Activated CD4-positive, alpha-beta T cell treated with anti-CD3 and anti-CD28 coated beads, Interleukin-2, amount 10 ng/mL, durations not matched to agents 24 days and 14 days (primary cell): Measurements from ENCODE around the gene FGF19. TPM values are rescaled to one million over a fixed set of nuclear protein-coding genes. Genes with fewer than 3 reads are reported as not detected.

Experiments used
- DNase-seq: peaks from one replicate; pipeline ENCODE4 v3.0.0; 2022
- H3K27ac Mint-ChIP-seq: one replicate; pipeline ENCODE4 v1.8.0; 2022; ENCODE audit warnings: mild to moderate bottlenecking, mixed read lengths
- H3K27me3 Mint-ChIP-seq: one replicate; pipeline ENCODE4 v1.8.0; 2022; ENCODE audit warnings: mixed read lengths
- H3K36me3 Mint-ChIP-seq: one replicate; pipeline ENCODE4 v1.8.0; 2022; ENCODE audit warnings: low read depth, mild to moderate bottlenecking, mixed read lengths
- H3K4me1 Mint-ChIP-seq: one replicate; pipeline ENCODE4 v1.8.0; 2021; ENCODE audit warnings: mixed read lengths
- H3K4me3 Mint-ChIP-seq: one replicate; pipeline ENCODE4 v1.8.0; 2022; ENCODE audit warnings: mild to moderate bottlenecking, moderate library complexity, mixed read lengths
- H3K9me3 Mint-ChIP-seq: one replicate; pipeline ENCODE4 v1.8.0; 2021; ENCODE audit warnings: mixed read lengths
- intact Hi-C: fragments of 100-400 bp; cut with micrococcal nuclease; formaldehyde crosslinking; loops from one replicate; pipeline ENCODE4 v1.15.1; 2023
- total RNA-seq: library from RNA; stranded (reverse); gene quantifications from 2 replicates; pipeline ENCODE4 v1.2.3, GENCODE V29; 2022

Gene FGF19
- total RNA-seq, 1 donor from 2014 or later: not detected

DNA sequence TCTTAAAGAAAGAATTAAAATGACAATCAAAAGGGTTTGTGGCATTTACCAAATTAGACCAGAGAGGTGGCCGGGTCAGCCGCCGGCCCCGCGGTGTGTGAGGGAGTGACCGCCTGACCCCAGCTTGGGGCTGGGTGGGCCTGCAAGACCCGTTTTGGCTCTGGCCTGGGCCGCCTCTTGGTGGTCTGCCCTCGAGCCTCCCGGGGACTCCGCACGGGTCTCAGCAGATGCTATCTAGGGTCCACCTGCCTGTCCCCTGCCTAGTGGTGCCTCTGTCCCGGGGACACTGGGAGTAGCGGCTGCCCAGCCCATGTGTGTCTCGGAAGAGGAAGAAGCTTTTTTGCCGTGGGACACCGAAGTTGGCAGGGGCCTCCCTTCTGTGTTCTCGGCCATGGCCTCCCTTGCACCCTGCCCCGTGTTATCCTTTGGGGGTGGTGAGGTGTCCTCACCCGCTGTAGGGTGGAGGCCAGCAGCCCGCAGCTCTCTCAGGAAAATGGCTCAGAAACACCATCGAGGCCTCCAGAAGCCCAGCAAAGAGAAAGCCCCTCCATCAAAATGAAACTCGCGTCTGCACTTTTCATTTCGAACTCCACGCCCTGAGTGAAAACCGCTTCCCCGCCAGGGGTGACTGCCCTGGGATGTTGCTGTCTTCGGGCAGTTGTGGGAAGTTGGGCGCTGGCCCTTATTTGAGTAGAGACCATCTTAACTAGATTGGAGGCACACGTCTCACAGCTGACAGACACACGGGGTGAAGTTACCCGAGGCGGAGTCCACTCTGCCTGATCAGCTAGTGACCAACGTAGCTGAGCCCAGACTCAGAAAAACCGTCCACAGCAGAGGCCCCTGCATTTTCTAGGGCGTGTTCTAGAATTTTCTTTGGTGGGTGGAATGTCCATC, 54.9 kb downstream of the FGF19 start:
- DNase-seq: no peak
- no peaks in the 10 kb centered on the region for H3K9me3 Mint-ChIP-seq
- no peak overlapping the region for H3K27ac Mint-ChIP-seq
- H3K4me3 Mint-ChIP-seq: no peak overlapping the region
- no peaks in the 10 kb centered on the region for H3K36me3 Mint-ChIP-seq
- intact Hi-C loops: no loop called here
- H3K4me1 Mint-ChIP-seq: no peaks in the 10 kb centered on the region
- peaks cover 2% of the 10 kb centered on the region for H3K27me3 Mint-ChIP-seq

Other genes starting within 250 kb of the FGF19 start
- gene LINC01488, start 222.4 kb downstream of the FGF19 start, total RNA-seq: not detected in 2 replicates
- gene CCND1, start 62.9 kb downstream of the FGF19 start, total RNA-seq: 13.4 and 17.2 TPM in 2 replicates
- 29.3 and 32.1 TPM in 2 replicates for gene LTO1, start 28.7 kb downstream of the FGF19 start, total RNA-seq
- gene FGF4, start 71.3 kb upstream of the FGF19 start, total RNA-seq: not detected in 2 replicates
- gene FGF3, start 115.4 kb upstream of the FGF19 start, total RNA-seq: not detected in 2 replicates